Activated CD8-positive, alpha-beta memory T cell treated with anti-CD3 and anti-CD28 coated beads, Interleukin-2, amount 50 U/mL, for 48 hours (primary cell): Measurements from ENCODE around the gene CFAP300.

Experiments
- DNase-seq: peaks from one replicate; pipeline ENCODE4 v3.0.0-alpha.2; 2020

The CFAP300 gene

GRCh38 chr11:102047305-102047924 lies at the start of gene CFAP300:
Gene CFAP300, plus strand, starts transcription at chr11:102047437. Its CDS starts 34 bp downstream, at chr11:102047471.
- peak; percentile 71 for DNase-seq

- DNase-seq, result no peak
Measured at GRCh38 chr11:102001657-102002338, 45.4 kb upstream of the CFAP300 start.

- no peak for DNase-seq
Measured at GRCh38 chr11:102004220-102004619, 43.0 kb upstream of the CFAP300 start.

DNA sequence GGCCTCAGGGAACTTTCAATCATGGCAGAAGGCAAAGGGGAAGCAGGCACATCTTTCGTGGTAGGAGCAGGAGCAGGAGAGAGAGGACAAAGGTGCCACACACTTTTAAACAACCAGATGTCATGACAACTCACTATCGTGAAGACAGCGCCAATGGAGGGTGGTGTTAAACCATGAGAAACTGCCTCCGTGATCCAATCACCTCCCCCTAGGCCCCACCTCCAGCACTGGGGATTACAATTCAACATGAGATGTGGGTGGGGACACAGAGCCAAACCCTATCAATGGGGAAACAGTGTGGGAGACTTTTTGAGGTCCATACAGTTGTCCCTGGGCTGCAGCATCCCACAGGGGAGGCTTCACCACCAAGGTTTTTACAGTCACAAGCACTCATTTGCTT lies 41.9 kb upstream of the CFAP300 start:
- no peak for DNase-seq

- no peak for DNase-seq
Measured at GRCh38 chr11:102006835-102007566, 40.2 kb upstream of the CFAP300 start.

DNA sequence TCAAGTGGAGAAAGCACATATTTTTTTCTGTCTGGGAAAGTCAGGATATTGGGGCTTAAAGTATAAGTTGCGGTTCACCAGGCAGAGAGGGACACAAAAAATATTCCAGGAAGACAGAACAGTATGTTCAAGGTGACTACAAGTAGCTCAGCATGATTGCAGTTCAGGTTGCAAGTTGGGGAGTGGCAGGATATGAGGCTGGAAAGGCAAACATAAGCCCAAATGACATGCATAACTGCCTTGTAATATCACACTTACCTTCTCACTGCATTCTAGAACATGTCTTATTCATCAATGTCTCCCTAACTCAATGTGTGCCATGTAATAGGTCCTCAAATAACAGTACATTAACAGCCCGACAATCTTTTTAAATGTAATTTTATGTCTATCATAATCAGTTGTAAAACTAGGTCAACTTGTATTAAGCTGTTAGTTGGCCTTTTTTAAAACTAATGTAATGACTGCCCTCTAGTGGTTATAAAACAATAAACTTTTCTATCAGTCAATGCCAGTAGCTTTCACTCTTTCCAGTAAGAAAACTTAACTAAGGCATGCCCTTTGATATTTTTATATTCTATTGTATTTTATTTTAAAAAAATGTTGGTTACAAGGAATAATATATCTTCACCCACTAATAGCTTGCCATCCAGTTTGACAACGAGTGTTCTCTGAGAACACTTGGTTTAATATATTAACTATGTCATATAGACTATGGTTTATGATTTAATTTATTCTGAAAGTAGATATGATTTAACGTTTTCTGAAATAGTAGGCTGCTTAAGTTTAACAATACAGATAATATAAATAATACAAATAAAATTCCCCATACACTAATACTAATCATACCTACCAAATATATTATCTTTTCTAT lies 39.4 kb upstream of the CFAP300 start:
- no peak for DNase-seq

GRCh38 chr11:102010776-102011494 lies 36.3 kb upstream of the CFAP300 start:
- no peak for DNase-seq

- DNase-seq, result no peak
Measured at GRCh38 chr11:102012946-102013345, 34.3 kb upstream of the CFAP300 start.

GRCh38 chr11:102014756-102015155 lies 32.5 kb upstream of the CFAP300 start:
- no peak for DNase-seq

GRCh38 chr11:102017026-102017425 lies 30.2 kb upstream of the CFAP300 start:
- DNase-seq, result no peak

- DNase-seq, result no peak
Measured at GRCh38 chr11:102026217-102026616, 21.0 kb upstream of the CFAP300 start.

- DNase-seq, result no peak
Measured at GRCh38 chr11:102026959-102027358, 20.3 kb upstream of the CFAP300 start.

DNA sequence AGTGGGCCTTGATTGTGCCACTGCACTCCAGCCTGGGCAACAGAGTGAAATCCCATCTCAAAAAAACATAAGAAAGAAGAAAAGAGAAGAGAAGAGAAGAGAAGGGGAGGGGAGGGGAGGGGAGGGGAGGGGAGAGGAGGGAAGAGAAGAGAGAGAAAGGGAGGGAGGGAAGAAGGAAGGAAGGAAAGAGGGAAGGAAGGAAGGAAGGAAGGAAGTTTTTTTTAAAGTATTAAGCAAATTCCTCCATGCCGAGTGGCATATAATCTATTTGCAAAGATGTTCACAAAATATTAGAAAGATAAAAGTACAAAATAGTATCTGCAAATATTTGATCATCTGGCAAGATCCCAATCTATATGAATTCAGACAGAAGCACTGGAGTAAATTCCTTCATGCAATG lies 10.5 kb upstream of the CFAP300 start:
- DNase-seq, result no peak

- DNase-seq, result no peak
Measured at GRCh38 chr11:102046841-102047240, 396 bp upstream of the CFAP300 start.

GRCh38 chr11:102050927-102051575 lies 3.8 kb downstream of the CFAP300 start:
- DNase-seq, result no peak

GRCh38 chr11:102061276-102061675 lies 14.0 kb downstream of the CFAP300 start:
- no peak for DNase-seq

DNA sequence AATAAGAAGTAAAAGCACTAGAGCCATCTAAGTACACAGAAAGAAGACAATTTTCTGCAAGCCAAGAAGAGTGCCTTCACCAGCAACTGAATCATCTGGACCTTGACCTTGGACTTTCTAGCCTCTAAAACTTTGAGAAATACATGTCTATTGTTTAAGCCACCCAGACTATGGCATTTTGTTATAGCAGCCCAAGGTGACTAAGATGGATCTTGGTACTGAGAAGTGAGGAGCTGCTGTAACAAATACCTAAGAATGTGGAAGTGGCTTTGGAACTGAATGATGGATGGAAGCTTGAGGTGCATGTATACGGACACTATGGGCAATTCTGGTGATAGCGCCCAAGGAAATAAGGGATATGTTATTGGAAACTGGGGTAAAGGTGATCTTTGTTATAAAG lies 14.9 kb downstream of the CFAP300 start:
- no peak for DNase-seq

GRCh38 chr11:102064316-102064715 lies 17.1 kb downstream of the CFAP300 start:
- no peak for DNase-seq

- DNase-seq, result no peak
Measured at GRCh38 chr11:102070766-102071165, 23.5 kb downstream of the CFAP300 start.

DNA sequence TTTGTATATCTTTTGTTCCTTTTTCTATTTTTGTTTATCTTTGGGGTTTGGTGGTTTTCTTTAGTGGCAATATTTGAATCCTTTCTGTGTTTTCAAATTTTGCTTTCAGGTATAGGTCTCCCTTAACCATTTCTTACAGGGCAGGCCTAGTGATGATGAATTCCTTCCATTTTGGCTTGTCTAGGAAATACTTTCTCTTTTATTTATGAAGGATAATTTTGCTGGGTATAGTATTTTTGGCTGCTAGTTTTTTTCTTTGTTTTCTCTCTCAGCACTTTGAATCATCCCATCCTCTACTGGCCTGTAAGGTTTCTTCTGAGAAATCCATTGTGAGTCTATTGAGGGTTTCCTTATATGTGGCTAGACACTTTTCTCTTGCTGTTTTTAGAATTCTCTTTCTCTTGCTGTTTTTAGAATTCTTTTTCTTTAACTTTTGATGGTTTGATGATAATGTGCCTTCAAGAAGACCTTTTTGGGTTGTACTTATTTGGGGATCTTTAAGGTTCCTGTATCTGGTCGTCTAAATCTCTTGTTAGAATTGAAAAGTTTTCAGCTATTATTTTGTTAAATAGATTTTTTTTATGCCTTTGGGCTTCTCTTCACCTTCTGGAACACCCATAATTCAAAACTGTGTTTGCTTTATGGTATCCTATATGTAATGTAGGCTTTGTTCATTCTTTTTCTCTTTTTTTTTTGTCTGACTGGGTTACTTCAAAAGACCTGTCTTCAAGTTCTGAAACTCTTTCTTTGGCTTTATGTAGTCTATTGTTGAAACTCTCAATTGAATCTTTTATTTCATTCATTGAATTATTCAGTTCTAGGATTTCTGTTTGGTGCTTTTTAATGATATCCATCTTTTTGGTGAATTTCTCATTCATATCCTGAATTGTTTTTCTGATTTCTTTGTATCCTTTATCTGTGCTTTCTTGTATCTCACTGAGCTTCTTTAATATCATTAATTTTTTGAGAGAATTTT lies 24.5 kb downstream of the CFAP300 start:
- no peak for DNase-seq

DNA sequence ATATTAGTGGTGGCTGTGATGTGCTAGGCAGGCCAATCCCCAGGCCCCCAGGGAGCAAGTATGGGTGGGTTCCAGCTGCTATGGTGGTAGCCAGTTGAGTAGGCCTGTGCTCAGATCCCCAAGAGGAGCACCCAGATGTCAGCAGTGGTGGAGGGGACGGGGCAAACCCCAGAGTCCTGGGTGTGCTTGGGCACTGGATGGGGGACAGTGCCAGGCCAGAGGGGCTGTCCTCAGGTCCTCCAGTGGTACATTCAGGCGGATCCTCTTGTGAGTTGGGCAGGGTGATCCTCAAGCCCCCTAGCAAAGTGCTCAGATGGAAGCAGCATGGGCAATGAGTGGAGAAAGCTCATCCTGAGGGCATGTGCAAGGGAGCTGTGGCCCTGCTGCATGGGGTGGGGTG lies 26.0 kb downstream of the CFAP300 start:
- DNase-seq, result no peak
